IMR-90 (cell line): ENCODE results near the gene SEC16A. TPM values are rescaled to one million over a fixed set of nuclear protein-coding genes. Genes with fewer than 3 reads are reported as not detected.

Experiments used
- ATAC-seq: fragments of 200-7000 bp; cut with Tn5 transposase; 2 replicates; pipeline ENCODE4 v1.9.1; 2020; ENCODE audit warnings: low read depth, mild to moderate bottlenecking, moderate library complexity
- BruUV-seq: library from RNA; stranded (reverse); fragments of 400-500 nt; replicated peaks from 2 replicates; lab custom pipeline; 2021; lab: Mats Ljungman, UMichigan
- CTCF ChIA-PET: fragments of 300-600 bp; formaldehyde crosslinking; extraction: SDS; loops from one replicate; lab custom pipeline; 2021; ENCODE audit warnings: antibody characterized with exemption; lab: Yijun Ruan, JAX
- POLR2A ChIA-PET: fragments of 300-600 bp; sonication (Branson Sonifier 250); formaldehyde crosslinking; loops from one replicate; lab custom pipeline; 2022; ENCODE audit warnings: antibody characterized with exemption; ENCODE audit not compliant: unreplicated experiment; lab: Charles Lee
- DNase-seq: peaks from one replicate; pipeline ENCODE4 v3.0.0; 2013
- H2AFZ ChIP-seq: replicated peaks from 2 replicates; pipeline ENCODE3; 2013; ENCODE audit warnings: low read length, mild to moderate bottlenecking; ENCODE audit not compliant: poor library complexity
- H2AK5ac ChIP-seq: 2 replicates; pipeline ENCODE4 v1.6.1; 2013; ENCODE audit warnings: low read depth, low read length, inconsistent platforms
- H2AK9ac ChIP-seq: replicated peaks from 2 replicates; pipeline ENCODE3; 2013; ENCODE audit warnings: mild to moderate bottlenecking, low read depth, low read length, moderate library complexity; ENCODE audit not compliant: poor library complexity
- H2BK120ac ChIP-seq: 2 replicates; pipeline ENCODE4 v1.6.1; 2013; ENCODE audit warnings: low read depth, low read length, inconsistent platforms
- H2BK15ac ChIP-seq: 3 replicates; pipeline ENCODE4 v1.6.1; 2013; ENCODE audit warnings: low read depth, low read length, inconsistent platforms
- H2BK20ac ChIP-seq: 2 replicates; pipeline ENCODE4 v1.6.1; 2013; ENCODE audit warnings: low read depth, mild to moderate bottlenecking, inconsistent platforms, low read length, moderate library complexity
- H2BK5ac ChIP-seq: 2 replicates; pipeline ENCODE4 v1.6.1; 2013; ENCODE audit warnings: mild to moderate bottlenecking, low read depth, low read length, inconsistent platforms; ENCODE audit not compliant: poor library complexity, severe bottlenecking
- H3K14ac ChIP-seq: replicated peaks from 2 replicates; pipeline ENCODE4 v1.6.1; 2013; ENCODE audit warnings: low read depth, low read length, inconsistent platforms
- H3K18ac ChIP-seq: 2 replicates; pipeline ENCODE4 v1.6.1; 2013; ENCODE audit warnings: low read depth, low read length, control low read depth
- H3K23ac ChIP-seq: 2 replicates; pipeline ENCODE4 v1.6.1; 2013; ENCODE audit warnings: low read depth, low read length, inconsistent platforms
- H3K27ac ChIP-seq: 2 replicates; pipeline ENCODE4 v1.5.1; 2013; ENCODE audit warnings: mild to moderate bottlenecking, control low read depth, low read length; ENCODE audit not compliant: insufficient read depth
- H3K27me3 ChIP-seq: 2 replicates; pipeline ENCODE4 v1.6.1; 2013; ENCODE audit warnings: low read length; ENCODE audit not compliant: control insufficient read depth, insufficient read depth
- H3K36me3 ChIP-seq: 2 replicates; pipeline ENCODE4 v1.6.1; 2013; ENCODE audit warnings: low read length, mixed read lengths; ENCODE audit not compliant: control insufficient read depth, insufficient read depth
- H3K4ac ChIP-seq: 2 replicates; pipeline ENCODE4 v1.6.1; 2013; ENCODE audit warnings: low read depth, low read length, inconsistent platforms
- H3K4me1 ChIP-seq: 2 replicates; pipeline ENCODE4 v1.6.1; 2013; ENCODE audit warnings: low read length, mixed read lengths; ENCODE audit not compliant: control insufficient read depth, insufficient read depth
- H3K4me2 ChIP-seq: 2 replicates; pipeline ENCODE4 v1.6.1; 2013; ENCODE audit warnings: low read depth, mild to moderate bottlenecking, control low read depth, low read length, moderate library complexity
- H3K4me3 ChIP-seq: 2 replicates; pipeline ENCODE4 v1.5.1; 2013; ENCODE audit warnings: low read depth, mild to moderate bottlenecking, control low read depth, low read length, moderate library complexity; ENCODE audit not compliant: insufficient read depth
- H3K56ac ChIP-seq: 2 replicates; pipeline ENCODE4 v1.6.1; 2013; ENCODE audit warnings: low read length, inconsistent platforms; ENCODE audit not compliant: insufficient read depth; ENCODE audit errors: extremely low read depth
- H3K79me1 ChIP-seq, 2 experiments: 2 replicates each; pipeline ENCODE4 v1.6.1; 2013; ENCODE audit warnings: low read length in 2 of 2, inconsistent platforms in 1 of 2, low read depth in 1 of 2
- H3K9ac ChIP-seq: 2 replicates; pipeline ENCODE4 v1.6.1; 2013; ENCODE audit warnings: low read depth, low read length, control low read depth
- H3K9me1 ChIP-seq: 2 replicates; pipeline ENCODE4 v1.6.1; 2013; ENCODE audit warnings: low read length, inconsistent platforms; ENCODE audit not compliant: insufficient read depth
- H3K9me3 ChIP-seq: 2 replicates; pipeline ENCODE4 v1.6.1; 2013; ENCODE audit warnings: low read length; ENCODE audit not compliant: control insufficient read depth, insufficient read depth
- H4K20me1 ChIP-seq: 2 replicates; pipeline ENCODE4 v1.6.1; 2013; ENCODE audit warnings: low read length, inconsistent platforms; ENCODE audit not compliant: insufficient read depth
- H4K5ac ChIP-seq: 2 replicates; pipeline ENCODE4 v1.6.1; 2013; ENCODE audit warnings: mild to moderate bottlenecking, low read depth, low read length, control low read depth
- H4K8ac ChIP-seq, 2 experiments: 2 replicates each; pipeline ENCODE4 v1.6.1; 2013; ENCODE audit warnings: low read depth in 2 of 2, low read length in 2 of 2, control low read depth in 1 of 2, inconsistent platforms in 1 of 2
- H4K91ac ChIP-seq: 2 replicates; pipeline ENCODE4 v1.6.1; 2013; ENCODE audit warnings: low read depth, low read length, inconsistent platforms; ENCODE audit not compliant: insufficient read depth
- BHLHE40 ChIP-seq: fragments of 150-350 bp; IDR thresholded peaks from 2 replicates; pipeline ENCODE4 v1.6.1; 2016; ENCODE audit warnings: mild to moderate bottlenecking, low read depth, low read length
- CEBPB ChIP-seq: IDR thresholded peaks from 2 replicates; pipeline ENCODE4 v1.6.1; 2012; ENCODE audit warnings: low read depth, low read length, improper control_type of control experiment
- CHD1 ChIP-seq: IDR thresholded peaks from 2 replicates; pipeline ENCODE4 v1.6.1; 2012; ENCODE audit warnings: low read depth, low read length, improper control_type of control experiment
- FOS ChIP-seq: fragments of 150-350 bp; IDR thresholded peaks from 2 replicates; pipeline ENCODE4 v1.6.1; 2016; ENCODE audit warnings: low read depth, low read length
- MAFK ChIP-seq: IDR thresholded peaks from 2 replicates; pipeline ENCODE4 v1.6.1; 2012; ENCODE audit warnings: low read depth, low read length, improper control_type of control experiment
- MXI1 ChIP-seq: IDR thresholded peaks from 2 replicates; pipeline ENCODE4 v1.6.1; 2012; ENCODE audit warnings: low read depth, mild to moderate bottlenecking, low read length, moderate library complexity, borderline replicate concordance
- NFE2L2 ChIP-seq: fragments of 150-350 bp; IDR thresholded peaks from 2 replicates; pipeline ENCODE4 v1.6.1; 2016; ENCODE audit warnings: low read depth, mild to moderate bottlenecking, low read length
- POLR2A ChIP-seq: IDR thresholded peaks from 2 replicates; pipeline ENCODE4 v1.6.1; 2012; ENCODE audit warnings: mild to moderate bottlenecking, low read depth, low read length
- RAD21 ChIP-seq: IDR thresholded peaks from 2 replicates; pipeline ENCODE4 v1.6.1; 2012; ENCODE audit warnings: low read length, improper control_type of control experiment
- RCOR1 ChIP-seq: IDR thresholded peaks from 2 replicates; pipeline ENCODE4 v1.6.1; 2012; ENCODE audit warnings: mild to moderate bottlenecking, low read length, improper control_type of control experiment; ENCODE audit not compliant: insufficient replicate concordance
- RFX5 ChIP-seq: IDR thresholded peaks from 2 replicates; pipeline ENCODE4 v1.8.0; 2012; ENCODE audit warnings: low read depth, mild to moderate bottlenecking, low read length, moderate library complexity
- SMC3 ChIP-seq: fragments of 150-350 bp; IDR thresholded peaks from 2 replicates; pipeline ENCODE4 v1.6.1; 2016; ENCODE audit warnings: low read depth, mild to moderate bottlenecking, antibody characterized with exemption, low read length, moderate library complexity
- WGBS, 2 experiments: methylation state at CpG; one replicate each; pipeline versions ENCODE4 v1.1.5 to v1.1.7; 2013; ENCODE audit warnings: missing lambda C conversion rate in 2 of 2; ENCODE audit not compliant: insufficient read length in 1 of 2; ENCODE audit errors: extremely low coverage in 2 of 2; 5-methylcytosine and 5-hydroxymethylcytosine counted together
- dilution Hi-C: fragments of 300-500 bp; cut with HindIII; formaldehyde crosslinking; loops from one replicate; pipeline ENCODE4 v1.14.3; 2018; ENCODE audit warnings: low sequenced_read_pairs; ENCODE audit not compliant: unreplicated experiment
- in situ Hi-C: fragments of 300-500 bp; cut with MboI; formaldehyde crosslinking; loops from 3 replicates; pipeline ENCODE4 v1.14.3; 2019; ENCODE audit warnings: low sequenced_read_pairs, inconsistent platforms, mixed read lengths
- intact Hi-C: fragments of 100-400 bp; cut with micrococcal nuclease; formaldehyde crosslinking; loops from 2 replicates; pipeline ENCODE4 v1.10.0; 2022
- polyA plus RNA-seq, 3 experiments: library from polyadenylated mRNA; depleted of rRNA; stranded (reverse); fragments of >200 nt; gene quantifications; 2 replicates each; pipeline ENCODE4 v1.2.3, GENCODE V29; 2012; ENCODE audit warnings: low replicate concordance in 1 of 3
- total RNA-seq: library from RNA; depleted of rRNA; stranded (reverse); fragments of >200 nt; gene quantifications from 2 replicates; pipeline ENCODE4 v1.2.3, GENCODE V29; 2012
- TF ChIP-seq, protein P1 (sequence below): fragments of 150-350 bp; IDR thresholded peaks from 2 replicates; pipeline ENCODE4 v1.6.1; 2016; ENCODE audit warnings: low read depth, mild to moderate bottlenecking, low read length, moderate library complexity, borderline replicate concordance
- TF ChIP-seq, protein P2 (sequence below): fragments of 150-350 bp; IDR thresholded peaks from 2 replicates; pipeline ENCODE4 v1.6.1; 2017; ENCODE audit warnings: mild to moderate bottlenecking, antibody characterized with exemption, low read length, low read depth

The SEC16A gene
- total and polyA plus RNA-seq, 2 of the 4 experiments (the other 2 are of a cell fraction): 12.2 to 48.1 TPM

DNA sequence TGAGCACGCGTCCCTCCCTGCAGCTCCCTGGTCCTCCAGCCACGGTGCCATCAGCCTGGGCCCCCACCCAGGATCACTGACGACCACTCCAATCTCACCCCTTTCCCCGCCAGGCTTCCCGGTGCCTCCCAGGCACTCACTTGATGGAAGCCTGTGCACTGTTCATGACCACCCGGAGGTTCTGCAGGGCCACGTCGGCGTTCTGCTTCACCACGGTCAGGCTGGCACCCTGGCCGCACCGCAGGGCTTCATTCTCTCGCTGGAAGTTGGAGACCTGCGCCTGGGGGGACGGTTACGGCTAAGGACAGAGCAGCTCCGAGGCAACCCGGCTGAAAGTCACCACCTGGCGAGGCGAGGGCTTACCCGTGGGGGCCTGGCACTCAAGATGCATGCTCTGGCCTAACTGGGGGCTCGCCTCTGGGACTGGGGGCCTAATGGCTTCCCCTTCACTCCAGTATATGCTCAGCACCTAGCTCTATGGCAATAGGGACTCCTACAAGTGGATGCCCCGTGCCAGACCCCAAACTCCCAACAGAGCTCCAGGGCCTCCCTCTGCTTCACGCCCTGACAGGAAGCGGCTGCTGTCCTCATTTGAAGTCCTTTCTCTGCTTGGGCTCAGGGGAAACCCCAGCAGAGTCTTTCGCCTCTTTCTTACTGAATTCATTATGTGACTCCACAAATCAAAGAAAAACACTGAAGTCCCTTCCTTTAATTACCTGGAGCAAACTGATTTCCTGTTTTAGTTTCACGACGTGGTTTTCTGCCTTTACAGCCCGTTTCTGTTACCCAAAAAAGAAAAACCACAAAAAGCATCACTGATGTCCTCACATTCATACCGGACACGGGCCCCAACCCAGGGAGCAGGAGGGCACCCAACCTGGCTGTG, 78.7 kb downstream of the SEC16A start:
- ChIA-PET CTCF (no interaction called here), POLR2A (no interaction called here)
- Histone ChIP-seq H3K18ac (no peak overlapping the region), H2BK15ac (no peak overlapping the region), H3K4me1 (peaks cover 3% of the 10 kb centered on the region), H3K4me2 (no peak overlapping the region), H3K9ac (no peak overlapping the region), H3K9me3 (no peaks in the 10 kb centered on the region), H3K79me1 (peaks cover 9 to 25% of the 10 kb centered on the region in 2 experiments), H3K36me3 (peaks cover 40% of the 10 kb centered on the region), H2BK5ac (no peak overlapping the region), H3K27me3 (no peaks in the 10 kb centered on the region), H4K20me1 (peaks cover 10% of the 10 kb centered on the region; the same call in 1 of the 2 replicates), H2AK5ac (no peak overlapping the region), H3K4ac (no peak overlapping the region), H2BK120ac (no peak overlapping the region), H3K4me3 (no peak overlapping the region), H3K23ac (no peak overlapping the region), H2AFZ (no peak overlapping the region), H4K8ac (no peak overlapping the region), H4K91ac (no peak overlapping the region), H3K56ac (no peak overlapping the region), H2AK9ac (no peak overlapping the region), H3K27ac (no peak overlapping the region), H4K5ac (no peak overlapping the region), H2BK20ac (no peak overlapping the region), H3K9me1 (0 out of 2 replicates have a peak, but pooled peaks cover 5% of the 10 kb centered on the region), H3K14ac (no peak overlapping the region)
- BruUV-seq: no TSS peak
- ATAC-seq (no peak), DNase-seq (no peak)
- in situ Hi-C loops (loop anchor here (5.0 kb wide), 1 partner anchor 82 kb away; no protein-coding TSS in a partner anchor), intact Hi-C loops (loop anchor here (5.0 kb wide), 1 partner anchor 77 kb away; the partner anchor contains the start of gene GPSM1), dilution Hi-C loops (no loop called here)
- 96% methylated on average over 13 of the region's 32 CpGs; no CpG with 5 or more reads in 1 of the 2 experiments for WGBS, 2 experiments
- TF ChIP-seq, protein P1, sequence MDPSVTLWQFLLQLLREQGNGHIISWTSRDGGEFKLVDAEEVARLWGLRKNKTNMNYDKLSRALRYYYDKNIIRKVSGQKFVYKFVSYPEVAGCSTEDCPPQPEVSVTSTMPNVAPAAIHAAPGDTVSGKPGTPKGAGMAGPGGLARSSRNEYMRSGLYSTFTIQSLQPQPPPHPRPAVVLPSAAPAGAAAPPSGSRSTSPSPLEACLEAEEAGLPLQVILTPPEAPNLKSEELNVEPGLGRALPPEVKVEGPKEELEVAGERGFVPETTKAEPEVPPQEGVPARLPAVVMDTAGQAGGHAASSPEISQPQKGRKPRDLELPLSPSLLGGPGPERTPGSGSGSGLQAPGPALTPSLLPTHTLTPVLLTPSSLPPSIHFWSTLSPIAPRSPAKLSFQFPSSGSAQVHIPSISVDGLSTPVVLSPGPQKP: no peak
- TF ChIP-seq RCOR1 (no peak), SMC3 (no peak), RFX5 (no peak), RAD21 (no peak), FOS (no peak), CHD1 (no peak), MXI1 (no peak), BHLHE40 (no peak), MAFK (no peak), POLR2A (no peak), NFE2L2 (no peak), CEBPB (no peak)
- TF ChIP-seq, protein P2, sequence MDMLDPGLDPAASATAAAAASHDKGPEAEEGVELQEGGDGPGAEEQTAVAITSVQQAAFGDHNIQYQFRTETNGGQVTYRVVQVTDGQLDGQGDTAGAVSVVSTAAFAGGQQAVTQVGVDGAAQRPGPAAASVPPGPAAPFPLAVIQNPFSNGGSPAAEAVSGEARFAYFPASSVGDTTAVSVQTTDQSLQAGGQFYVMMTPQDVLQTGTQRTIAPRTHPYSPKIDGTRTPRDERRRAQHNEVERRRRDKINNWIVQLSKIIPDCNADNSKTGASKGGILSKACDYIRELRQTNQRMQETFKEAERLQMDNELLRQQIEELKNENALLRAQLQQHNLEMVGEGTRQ: no peak
